ENCODE data around the gene NOVA2.

NOVA2 gene

DNA sequence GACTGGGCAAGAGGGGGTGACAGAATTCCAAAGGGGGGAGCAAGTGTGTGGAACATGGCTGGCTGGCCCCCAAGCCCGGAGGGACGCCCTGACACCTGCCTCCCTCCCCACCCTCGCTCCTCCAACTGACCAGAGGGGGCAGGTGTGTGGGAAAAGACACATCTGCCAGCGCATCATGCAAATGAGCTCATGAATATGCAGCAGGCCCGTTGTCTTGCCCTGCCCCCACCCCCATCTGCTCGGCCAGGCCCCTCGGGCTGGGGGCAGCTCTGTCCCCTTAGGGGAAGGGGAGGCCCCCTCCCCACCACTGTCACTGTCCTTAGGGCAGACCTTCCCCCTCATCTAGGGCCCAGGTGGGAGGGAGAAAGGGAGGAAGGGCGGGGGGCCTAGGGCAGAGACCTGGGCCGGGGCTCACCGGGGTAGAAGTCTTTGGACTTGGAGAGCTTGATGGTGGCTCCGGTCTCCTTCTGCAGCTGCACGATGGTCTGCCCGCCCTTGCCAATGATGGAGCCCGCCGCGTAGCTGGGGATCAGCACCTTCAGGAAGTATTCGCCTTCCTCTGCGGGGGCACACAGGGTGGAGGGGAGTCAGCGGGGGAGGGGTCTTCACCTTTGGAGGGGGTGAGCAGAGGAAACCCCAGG is 12.9 kb downstream of the NOVA2 start:
- no peak for DNase-seq

DNA sequence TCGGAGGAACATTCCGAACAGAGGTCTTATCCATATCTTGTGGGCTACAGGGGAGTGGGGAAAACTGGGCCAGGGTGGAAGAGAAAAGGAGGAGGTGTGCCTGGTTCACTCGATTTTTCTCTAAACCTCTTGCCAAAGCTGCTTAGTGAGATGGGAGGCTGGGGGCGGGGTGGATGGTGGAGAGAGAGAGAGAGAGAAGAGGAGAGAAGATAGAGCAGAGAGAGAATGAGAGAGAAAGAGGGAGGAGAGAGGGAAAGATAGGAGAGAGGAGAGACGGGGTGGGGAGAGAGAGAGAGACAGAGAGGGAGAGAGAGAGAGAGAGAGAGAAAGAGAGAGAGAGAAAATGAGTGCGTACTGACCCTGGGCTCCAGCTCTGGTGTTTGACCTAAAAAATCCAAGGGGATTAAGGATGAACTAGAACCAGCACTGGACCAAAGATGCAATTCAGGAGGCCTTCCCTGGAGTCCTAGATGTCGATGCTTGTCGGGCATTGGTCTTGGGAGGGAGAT is 14.1 kb downstream of the NOVA2 start:
- DNase-seq, result no peak

DNA sequence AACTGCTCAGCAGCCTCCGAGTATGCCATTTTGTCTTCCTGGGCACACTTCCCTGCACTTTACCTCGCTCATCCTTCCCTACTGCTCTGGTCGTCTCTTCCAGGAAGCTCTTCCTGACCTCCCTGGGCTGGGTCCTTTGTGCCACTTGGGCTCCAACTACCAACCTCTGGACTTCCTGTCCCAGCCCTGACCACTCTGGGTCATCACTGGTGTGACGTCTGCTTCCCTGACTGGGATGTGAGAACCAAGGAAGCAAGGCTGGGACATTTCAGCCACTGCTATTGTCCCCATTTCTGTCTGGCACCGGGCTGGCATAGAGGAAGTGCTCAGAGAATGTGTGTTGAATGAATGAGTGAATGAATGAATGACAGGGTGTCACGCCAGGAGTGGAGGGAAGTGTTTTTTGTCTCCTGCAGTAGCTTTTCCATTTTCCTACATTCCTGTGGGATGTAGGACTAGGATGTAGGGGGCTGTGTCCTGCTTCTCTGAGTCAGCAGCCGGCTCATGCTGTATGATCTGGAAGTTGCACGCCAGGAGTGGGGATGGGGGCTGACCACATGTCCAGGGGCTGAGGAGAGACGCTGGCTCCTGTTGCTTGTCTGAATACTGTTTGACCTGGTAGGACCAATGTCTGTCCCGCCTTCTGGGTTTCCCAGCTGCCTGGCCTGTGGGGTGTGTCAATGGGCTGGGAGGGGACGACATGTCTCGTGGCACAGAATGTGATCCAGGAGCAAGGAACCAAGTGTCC is 14.7 kb downstream of the NOVA2 start:
- DNase-seq, result no peak

DNA sequence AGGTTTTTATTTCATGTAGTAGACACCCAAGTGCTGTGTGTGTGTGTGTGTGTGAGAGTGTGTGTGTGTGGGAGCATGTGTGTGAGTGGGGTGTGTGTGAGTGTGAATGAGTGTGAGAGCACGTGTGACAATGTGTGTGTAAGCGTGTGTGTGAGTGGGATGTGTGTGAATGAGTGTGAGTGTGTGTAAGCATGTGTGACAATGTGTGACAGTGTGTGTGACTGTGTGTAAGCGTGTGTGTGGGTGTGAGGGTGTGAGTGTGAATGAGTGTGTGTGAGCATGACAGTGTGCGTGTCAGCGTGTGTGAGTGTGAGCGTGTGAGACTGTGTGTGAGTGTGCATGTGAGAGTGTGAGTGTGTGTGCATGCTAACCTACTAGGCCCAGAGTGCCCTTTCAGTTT is 15.3 kb downstream of the NOVA2 start:
- no peak for DNase-seq

DNA sequence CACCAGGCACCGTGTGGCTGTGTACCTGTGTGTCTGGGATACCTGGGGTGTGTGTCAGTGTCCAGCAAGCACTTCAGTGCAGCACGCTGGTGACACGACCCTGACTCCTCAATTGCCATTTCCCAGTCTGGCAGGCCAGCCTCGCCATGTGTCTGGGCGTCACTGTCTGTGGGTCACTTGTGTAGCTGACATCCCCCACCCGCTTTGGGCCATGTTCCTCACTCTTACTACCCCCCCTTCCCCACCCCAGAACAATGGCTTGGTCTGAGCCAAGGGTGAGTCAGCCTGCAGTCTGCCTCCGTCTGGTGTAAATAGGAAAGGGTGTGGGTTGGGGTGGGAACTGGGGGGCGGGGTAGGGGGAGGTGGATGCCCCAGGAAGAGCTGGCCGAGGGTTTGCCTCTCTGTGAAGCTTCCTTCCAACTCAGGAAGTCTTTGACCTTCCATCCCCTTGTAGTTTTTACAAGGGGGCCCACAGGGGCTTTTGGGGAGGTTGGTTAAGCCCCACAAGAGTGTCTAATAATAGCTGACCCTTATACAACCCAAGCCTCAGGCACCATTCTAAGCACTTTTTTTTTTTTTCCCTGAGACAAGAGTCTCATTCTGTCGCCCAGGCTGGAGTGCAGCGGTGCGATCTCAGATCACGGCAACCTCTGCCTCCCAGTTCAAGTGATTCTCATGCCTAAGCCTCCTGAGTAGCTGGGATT is 17.6 kb downstream of the NOVA2 start:
- DNase-seq, result no peak

DNA sequence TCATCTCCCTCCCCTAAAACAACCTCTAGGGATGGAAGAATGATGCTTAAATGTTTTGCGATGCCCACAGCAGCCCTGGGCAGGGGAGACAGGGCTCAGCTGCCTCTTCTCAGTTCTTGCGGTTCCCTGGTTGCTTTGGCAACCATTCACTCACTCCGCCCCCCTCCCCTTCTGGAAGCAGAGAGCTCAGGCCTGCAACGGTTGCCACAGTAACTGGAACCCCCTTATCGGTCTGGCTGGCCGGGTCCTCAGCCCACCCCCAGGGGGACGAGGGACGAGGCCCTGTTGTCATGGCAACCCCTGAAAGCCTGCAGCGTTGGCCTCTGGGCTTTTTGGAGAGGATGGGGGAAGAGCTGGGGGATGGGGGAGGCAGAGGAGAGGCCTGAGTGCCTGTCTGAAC is 19.5 kb downstream of the NOVA2 start:
- no peak for DNase-seq

DNA sequence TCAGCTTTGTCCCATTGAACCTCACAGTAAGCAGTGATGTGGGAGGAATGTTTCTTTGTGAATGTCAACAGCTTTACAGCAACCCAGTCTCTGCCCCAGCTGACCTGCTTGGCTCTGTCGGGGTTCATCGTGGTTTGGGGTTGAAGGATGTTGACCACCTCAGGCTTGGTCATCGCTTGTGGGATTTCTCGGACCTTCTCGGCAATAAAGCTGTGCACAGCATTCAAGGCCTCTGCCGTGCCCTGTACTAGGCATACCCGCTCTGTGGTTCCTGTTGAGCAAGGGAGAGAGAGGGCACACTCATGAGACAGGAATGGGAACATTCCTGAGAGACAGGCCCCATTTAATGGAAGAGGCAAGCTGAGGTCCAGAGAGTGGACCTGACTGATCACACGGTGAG is 20.0 kb downstream of the NOVA2 start:
- DNase-seq, result no peak

DNA sequence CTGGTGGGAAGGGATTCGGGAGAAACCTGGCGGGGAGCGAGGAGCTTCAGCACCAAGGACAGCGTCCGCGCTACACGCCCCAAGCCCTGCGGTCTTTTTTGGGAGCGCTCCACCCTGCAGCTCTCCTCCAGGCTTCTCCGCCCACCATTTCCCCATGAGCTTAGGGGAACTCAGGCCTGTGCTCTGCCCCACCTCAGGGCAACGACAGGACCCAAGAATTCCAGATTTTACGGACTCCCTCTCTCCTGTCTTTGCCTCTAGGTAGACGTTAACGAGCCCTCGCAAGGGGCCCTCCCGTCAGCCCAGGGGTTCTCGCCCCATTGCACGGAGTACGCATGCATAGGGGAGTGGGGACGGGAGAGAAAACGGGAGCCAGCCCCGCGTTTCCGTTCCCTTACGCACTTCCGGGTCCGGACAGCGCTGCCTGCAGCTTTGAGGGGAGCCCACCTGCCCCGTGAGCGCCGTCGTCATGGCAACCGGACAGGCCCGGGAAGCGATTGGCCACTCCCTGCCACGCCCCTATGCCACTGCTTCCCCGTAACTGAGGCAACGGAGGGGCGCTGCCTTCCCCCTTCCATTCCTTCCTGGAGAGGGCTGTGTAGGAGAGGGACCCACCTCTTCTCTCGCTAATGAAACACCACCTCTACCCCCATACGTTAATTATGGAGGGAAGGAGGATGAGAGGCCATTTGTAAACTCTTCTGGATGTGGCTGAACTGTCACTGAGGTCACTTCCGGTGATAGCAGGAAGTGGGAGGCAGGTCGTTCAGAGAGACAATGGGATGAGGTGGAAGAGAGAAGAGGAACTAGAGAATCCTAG is 20.8 kb downstream of the NOVA2 start:
- peak in 3 of 5 donors; percentile 22 to 44 (median 40) for DNase-seq

DNA sequence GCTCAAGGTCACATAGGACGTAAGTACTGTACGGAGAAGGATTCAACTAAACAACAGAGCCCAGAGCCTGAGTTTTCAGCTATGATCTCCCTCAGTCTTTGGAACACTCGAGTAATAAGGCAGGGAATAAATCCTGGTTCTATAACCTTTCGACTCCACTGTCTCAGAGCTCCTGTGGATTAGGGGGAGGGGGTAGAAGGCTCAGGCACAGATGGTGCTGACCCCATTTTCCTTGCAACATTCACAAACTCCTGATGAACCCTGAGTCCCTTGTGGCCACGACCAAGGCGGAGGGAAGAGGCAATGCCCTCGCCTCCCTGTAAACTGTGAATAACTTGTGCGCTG is 21.4 kb downstream of the NOVA2 start:
- no peak for DNase-seq

DNA sequence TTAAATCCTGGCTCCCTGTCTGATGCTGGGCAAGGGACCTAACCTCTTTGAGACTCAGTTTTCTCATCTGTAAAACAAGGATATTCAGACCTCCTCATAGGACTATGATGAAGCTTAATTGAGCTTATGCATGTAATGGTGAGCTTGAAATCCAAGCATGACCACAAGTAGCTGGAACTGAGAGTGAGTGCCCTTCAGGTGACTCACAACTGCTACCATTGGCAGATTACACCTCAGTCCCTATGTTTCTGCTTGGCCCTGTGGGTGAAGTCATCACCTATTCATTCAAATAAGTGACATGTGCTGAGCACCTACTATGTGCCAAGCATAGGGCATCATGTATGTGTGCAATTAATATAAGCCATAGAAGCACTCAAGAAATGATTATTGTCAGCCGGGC is 25.7 kb downstream of the NOVA2 start:
- DNase-seq, result no peak

DNA sequence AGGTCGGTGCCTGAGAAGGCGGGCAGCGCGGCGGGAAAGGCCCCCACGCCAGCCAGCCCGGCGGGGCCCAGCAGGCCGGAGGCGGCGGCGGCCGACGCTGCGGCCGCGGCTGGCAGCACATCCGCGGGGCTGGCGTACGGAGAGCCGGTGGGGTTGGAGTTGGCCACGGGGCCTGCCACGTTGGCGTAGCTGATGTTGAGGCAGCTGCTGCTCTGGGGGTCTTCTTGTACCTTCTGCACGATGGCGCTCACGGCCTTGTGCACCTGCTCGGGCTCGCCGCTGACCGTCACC is 33.2 kb downstream of the NOVA2 start:
- no peak for DNase-seq

DNA sequence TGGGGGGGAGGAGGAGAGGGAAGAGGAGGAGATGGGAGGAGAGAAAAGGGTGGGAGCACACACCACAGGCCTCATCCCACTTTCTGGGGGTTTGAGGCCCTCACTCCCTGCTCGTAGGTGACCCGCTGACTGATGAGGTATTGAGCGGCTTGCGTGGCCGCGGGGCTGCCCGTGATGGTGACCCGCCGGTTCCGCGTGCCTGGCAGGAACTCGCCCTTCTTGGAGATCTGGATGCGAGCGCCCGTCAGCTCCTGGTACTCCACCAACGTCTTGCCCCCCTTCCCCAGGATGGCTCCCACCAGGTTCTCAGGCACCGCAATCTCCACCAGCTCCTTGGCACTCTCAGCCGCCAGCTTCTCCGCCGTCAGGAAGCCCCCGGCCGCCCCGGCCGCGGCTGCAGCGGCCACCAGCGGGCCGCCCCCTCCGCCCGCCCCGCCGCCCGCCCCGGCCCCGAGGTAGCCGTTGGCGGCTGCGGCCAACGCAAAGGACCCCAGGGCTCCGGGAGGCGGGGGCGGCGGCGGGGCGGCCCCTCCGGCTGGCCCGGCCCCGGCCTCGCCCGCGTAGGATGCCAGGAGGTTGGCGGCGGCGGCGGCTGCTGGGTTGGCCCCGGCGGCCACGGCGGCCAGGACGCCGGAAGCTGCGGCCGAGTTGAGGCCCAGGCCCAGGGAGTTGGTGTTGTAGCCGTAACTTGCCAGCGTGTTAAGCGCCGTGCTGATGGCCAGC is 33.7 kb downstream of the NOVA2 start:
- DNase-seq, result no peak

DNA sequence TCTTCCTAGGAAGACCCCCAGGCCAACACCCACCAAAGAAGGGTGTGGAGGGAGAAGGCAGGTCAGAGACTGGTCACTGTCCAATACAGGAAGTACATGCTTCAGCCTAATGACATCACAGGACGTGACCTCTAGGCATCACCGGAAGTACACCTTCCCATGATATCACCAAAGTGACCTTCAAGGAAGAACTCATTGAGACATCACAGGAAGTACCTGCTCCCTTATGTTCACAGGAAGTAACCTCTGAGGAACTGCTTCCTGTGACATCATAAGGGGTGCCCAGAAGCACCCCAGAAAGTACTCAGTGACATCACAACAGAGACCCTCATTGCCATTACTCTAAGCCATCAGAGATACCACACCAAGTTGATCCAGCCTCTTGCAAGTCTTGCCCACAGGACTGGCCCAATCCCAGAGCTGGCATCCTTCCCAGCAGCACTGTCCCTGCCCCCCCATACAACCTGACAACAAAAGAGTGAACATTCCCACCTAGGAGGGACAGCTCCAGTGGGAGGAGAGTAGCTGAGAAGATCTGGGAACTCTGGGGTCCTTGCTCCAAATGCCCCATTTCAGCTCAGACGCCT is 34.8 kb downstream of the NOVA2 start:
- DNase-seq, result peak in 1 of 5 donors; percentile 32

DNA sequence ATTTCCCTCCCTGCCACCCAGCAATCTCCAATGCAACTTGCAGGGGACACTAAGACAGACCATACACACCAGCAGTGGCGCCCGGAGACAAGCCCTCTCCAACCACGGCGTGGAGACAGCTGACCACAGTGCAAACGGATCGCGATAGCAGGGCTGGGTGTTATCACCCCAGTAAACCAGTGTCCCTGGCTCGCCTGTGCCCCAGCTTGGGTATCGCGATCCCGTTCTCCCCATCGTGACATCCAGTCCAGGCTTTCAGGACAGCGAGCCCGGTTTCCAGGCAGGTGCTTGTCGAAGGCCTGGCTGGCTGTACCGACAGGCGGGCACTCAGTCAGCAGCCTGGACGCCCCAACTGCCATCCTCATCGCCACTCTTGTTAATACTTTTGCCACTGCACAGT is 38.4 kb downstream of the NOVA2 start:
- no peak for DNase-seq

DNA sequence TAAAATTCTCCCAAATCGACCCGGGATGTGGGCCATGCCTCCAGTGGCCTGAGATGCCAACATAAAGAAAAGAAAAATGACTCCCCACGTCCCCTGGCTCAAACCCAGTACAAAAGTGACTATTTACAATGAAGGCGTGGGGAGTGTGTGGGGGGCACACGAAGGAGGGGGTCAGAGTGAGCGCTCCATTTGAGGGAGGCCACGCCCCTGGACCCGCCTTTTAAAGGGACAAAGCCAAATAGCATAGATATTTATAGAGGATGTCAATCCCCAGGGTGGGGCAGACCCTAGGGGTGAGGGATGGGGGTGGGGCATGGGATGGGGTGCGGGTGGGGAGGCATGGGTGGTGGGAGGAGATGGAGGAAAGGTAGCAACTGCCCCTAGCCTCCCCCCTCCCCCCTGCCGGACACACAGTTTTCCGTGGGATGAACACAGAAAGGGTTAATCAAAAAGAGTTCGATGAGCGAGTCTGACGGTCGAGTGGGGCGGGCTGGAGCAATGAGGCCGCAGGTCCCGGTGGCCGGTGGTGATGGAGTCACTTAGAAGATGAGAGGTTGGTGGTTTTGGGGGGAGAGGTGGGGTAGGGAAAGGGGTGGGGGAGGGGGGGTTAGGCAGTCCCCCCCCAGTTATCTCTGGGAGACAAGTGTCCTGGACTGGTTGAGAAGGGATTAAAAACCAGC is 39.0 kb downstream of the NOVA2 start:
- no peak for DNase-seq

DNA sequence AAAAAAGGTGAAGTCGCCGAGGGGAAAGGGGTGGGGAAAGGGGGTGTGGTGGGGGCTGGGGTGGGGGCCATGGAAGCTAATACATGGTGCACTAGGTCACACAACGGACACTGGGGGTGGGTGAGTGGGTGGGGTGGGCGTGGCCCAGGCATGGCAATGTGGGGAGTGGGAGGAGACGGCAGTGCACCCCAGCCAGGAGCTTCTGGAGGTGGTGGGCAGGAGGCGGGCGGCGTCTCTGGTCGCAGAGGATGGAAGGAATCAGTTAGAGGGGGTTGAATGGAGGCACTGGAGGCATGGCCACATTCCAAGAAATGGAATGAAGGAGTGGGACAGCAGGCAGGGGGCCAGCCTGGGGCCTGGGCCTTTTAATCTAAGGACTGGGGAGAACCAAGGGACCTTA is 39.9 kb downstream of the NOVA2 start:
- DNase-seq, result no peak

DNA sequence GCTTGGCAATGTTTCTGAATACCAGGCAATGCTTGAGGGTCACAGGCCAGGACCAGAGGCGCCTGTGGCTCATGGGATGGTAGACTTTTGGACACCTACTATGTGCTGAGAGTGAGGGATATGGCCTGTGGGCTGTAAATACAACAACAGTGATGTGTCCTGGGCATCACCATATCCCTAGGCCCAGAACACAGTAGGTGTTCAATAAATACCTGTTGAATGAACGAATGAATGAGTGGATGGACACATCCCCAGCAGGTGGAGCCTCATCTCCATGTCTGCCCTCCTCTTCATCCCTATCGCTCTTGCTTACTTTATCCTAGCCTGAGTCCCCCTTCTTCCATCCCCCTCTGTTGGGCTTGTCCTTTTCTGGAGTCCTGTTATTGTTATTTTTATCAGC is 42.6 kb downstream of the NOVA2 start:
- no peak for DNase-seq

DNA sequence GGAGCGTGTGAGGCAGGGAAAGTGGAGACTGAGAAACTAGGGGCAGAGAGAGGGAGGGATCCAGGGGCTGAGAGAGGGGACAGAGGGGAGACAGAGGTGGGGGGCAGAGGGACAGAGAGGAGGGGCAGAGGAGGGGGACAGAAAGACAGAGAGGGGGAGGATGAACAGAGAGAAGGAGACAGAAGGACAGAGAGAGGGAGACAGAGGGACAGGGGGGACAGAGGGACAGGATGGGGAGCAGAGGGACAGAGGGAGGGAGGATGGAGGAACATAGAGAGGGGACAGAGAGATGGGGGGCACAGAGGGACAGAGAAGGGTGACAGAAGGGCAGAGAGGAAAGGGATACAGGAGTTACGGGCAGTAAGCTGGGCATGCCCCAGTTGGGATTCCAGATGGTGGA is 44.4 kb downstream of the NOVA2 start:
- no peak for DNase-seq

DNA sequence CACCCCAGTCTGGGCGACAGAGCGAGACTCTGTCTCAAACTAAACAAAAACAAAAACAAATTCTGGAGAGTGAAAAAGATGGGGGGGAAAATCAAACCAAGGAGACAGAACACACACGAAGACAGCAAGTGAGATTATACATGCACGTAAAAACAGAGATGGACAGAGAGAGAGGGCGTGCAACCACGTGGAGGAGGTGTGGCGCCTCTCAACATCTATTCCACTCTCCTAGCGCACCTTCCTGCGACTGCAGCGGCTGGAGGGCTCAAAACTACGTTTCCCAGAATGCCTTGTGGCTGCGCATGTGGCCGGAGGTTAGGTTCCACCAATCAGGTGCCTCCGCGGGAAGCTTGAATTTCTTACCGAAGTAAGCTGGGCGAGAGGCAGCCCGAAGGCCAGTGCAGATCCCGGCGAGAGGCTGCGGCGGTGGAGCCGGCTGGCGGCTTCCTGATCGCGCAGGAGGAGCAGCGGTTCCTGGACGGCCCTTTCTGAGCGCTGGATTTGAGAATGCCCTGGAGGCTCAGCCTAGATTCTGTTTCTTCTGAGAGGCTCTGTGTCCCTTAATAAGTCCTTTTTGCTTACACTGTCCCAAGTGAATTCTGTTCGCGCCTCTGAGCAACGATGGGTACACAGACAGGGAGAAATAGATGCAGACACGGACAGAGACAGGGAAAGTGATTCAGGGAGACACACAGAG is 46.0 kb downstream of the NOVA2 start:
- DNase-seq, result peak; percentile 74 to 94 (median 85)

DNA sequence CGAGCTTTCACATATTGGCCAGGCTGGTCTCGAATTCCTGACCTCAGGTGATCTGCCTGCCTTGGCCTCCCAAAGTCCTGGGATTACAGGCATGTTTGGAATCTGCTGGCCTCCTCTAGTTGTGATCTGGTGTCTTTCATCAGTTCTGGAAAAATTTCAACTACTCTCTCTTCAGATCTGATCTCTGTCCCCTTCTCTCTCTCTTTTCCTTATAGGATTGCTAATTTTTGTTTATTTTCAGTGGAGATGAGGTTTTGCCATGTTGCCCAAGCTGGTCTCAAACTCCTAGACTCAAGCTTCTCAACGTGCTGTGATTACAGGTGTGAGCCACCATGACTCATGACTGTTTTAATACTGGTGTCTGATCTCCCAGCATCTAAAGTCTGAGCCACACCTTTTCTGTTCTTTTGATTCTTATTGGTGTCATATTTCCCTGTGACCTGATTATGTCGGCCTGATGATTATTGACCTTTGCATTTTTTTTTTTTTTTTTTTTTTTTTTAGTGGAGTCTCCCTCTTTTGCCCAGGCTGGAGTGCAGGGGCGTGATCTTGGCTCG is 48.7 kb downstream of the NOVA2 start:
- no peak for DNase-seq

DNA sequence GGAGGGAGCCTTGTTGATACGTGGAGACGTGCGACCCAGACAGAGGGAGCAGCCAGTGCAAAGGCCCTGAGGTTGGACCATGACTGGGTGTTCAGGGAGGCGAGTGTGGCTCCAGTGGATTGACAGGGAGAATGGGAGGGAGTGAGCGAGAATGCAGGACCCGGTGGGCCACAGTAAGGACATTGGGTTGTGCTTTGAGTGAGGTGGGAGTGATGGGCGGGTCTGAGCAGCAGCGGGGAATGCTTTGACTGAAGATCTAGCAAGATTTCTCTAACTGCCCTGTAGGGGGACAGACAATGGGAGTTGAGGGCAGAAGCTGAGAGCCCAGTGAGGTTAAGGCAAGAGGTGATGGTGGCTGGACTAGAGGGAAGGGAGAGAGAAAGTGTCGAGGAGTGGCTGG is 51.4 kb downstream of the NOVA2 start:
- no peak for DNase-seq

Measured in T-helper 1 cell (primary cell).